GM23248 (cell line): ENCODE data around the gene MYO9A. TPM values are rescaled to one million over a fixed set of nuclear protein-coding genes. Genes with fewer than 3 reads are reported as not detected.
"Not testable (repeated sequence)": the region's sequence is repeated elsewhere in the genome, so short reads cannot be mapped to it uniquely, and the experiment has no call there.

Experiments
- DNase-seq: peaks from one replicate; pipeline ENCODE4 v3.0.0-alpha.2; 2015
- H2AFZ ChIP-seq: fragments of 200-600 bp; sonication (generic); 2 replicates; pipeline ENCODE4 v1.6.1; 2016; ENCODE audit warnings: antibody characterized with exemption
- H3F3A ChIP-seq: fragments of 200-600 bp; sonication (generic); 2 replicates; pipeline ENCODE4 v1.6.1; 2016; ENCODE audit warnings: mild to moderate bottlenecking, antibody characterized with exemption, mixed run types; ENCODE audit not compliant: insufficient read depth
- H3K27ac ChIP-seq: fragments of 200-600 bp; sonication (generic); 2 replicates; pipeline ENCODE4 v1.5.1; 2016; ENCODE audit warnings: mild to moderate bottlenecking
- H3K27me3 ChIP-seq: fragments of 200-600 bp; sonication (generic); replicated peaks from 2 replicates; pipeline ENCODE4 v1.6.1; 2016; ENCODE audit warnings: mild to moderate bottlenecking; ENCODE audit not compliant: insufficient read depth
- H3K36me3 ChIP-seq: fragments of 200-600 bp; sonication (generic); 2 replicates; pipeline ENCODE4 v1.6.1; 2016; ENCODE audit warnings: low read depth, mild to moderate bottlenecking
- H3K4me1 ChIP-seq: fragments of 200-600 bp; sonication (generic); 2 replicates; pipeline ENCODE4 v1.6.1; 2016; ENCODE audit warnings: mild to moderate bottlenecking; ENCODE audit not compliant: insufficient read depth
- H3K4me2 ChIP-seq: fragments of 200-600 bp; sonication (generic); one replicate; pipeline ENCODE4 v1.6.1; 2016; ENCODE audit warnings: mild to moderate bottlenecking; ENCODE audit not compliant: unreplicated experiment
- H3K4me3 ChIP-seq: fragments of 200-600 bp; sonication (generic); 2 replicates; pipeline ENCODE4 v1.5.1; 2016; ENCODE audit warnings: mild to moderate bottlenecking
- H3K79me2 ChIP-seq: fragments of 200-600 bp; sonication (generic); 2 replicates; pipeline ENCODE4 v1.6.1; 2016; ENCODE audit warnings: mild to moderate bottlenecking; ENCODE audit not compliant: insufficient read depth
- H3K9ac ChIP-seq: fragments of 200-600 bp; sonication (generic); 2 replicates; pipeline ENCODE4 v1.6.1; 2016; ENCODE audit warnings: mild to moderate bottlenecking
- H3K9me2 ChIP-seq: fragments of 200-600 bp; sonication (generic); 2 replicates; pipeline ENCODE4 v1.6.1; 2016; ENCODE audit warnings: mixed run types, mild to moderate bottlenecking, moderate library complexity; ENCODE audit not compliant: insufficient read depth
- H3K9me3 ChIP-seq: fragments of 200-600 bp; sonication (generic); one replicate; pipeline ENCODE4 v1.6.1; 2017; ENCODE audit warnings: low read depth
- H4K20me1 ChIP-seq: fragments of 200-600 bp; sonication (generic); 2 replicates; pipeline ENCODE4 v1.6.0; 2016; ENCODE audit not compliant: insufficient read depth
- EZH2 ChIP-seq: fragments of 200-600 bp; sonication (generic); IDR thresholded peaks from 2 replicates; pipeline ENCODE4 v1.6.1; 2018; ENCODE audit warnings: antibody characterized with exemption, mild to moderate bottlenecking; ENCODE audit not compliant: insufficient read depth, poor library complexity, severe bottlenecking
- EZH2phosphoT487 ChIP-seq: fragments of 200-600 bp; sonication (generic); IDR thresholded peaks from 2 replicates; pipeline ENCODE4 v1.6.1; 2018; ENCODE audit warnings: antibody characterized with exemption, moderate library complexity, mild to moderate bottlenecking, low read depth; ENCODE audit not compliant: insufficient read depth
- WGBS, 2 experiments: methylation state at CpG; one replicate each; pipeline ENCODE4 v1.1.6; 2015 to 2017; ENCODE audit warnings: low lambda C conversion rate in 2 of 2, low coverage in 1 of 2; ENCODE audit errors: missing lambda C conversion rate in 2 of 2; 5-methylcytosine and 5-hydroxymethylcytosine counted together
- in situ Hi-C: fragments of 300-500 bp; cut with MboI; formaldehyde crosslinking; loops from 2 replicates; pipeline ENCODE4 v1.15.0; 2020
- polyA plus RNA-seq: library from polyadenylated mRNA; unstranded; fragments of >200 nt; fragmentation: Nextera tagmentation; extraction: Ambion mirVana; gene quantifications from 2 replicates; pipeline ENCODE4 v1.2.1, GENCODE V29; 2016
- total RNA-seq: library from RNA; depleted of rRNA; stranded (reverse); fragments of >200 nt; shearing (Covaris generic); gene quantifications from 2 replicates; pipeline ENCODE4 v1.2.3, GENCODE V29; 2014

Gene MYO9A
- total and polyA plus RNA-seq, 2 experiments from 2014 or later, result 10.6 to 20.4 TPM

DNA sequence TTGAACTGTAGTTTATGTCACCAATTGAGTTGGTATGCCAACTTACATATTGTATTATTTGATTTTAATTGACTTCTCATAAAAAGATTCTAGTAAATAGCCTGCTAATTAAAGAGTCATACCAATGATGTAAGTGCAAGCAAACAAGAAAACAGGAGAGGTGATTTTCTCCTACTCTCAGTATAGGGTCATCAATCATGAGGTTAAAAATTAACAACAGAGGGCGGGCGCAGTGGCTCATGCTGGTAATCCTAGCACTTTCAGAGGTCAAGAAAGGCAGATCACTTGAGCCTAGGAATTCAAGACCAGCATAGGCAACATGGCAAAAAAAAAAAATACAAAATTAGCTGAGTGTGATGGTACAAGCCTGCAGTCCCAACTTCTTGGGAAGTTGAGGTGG lies 108.7 kb downstream of the MYO9A start:
- H3K4me2 ChIP-seq, result no peak overlapping the region
- H2AFZ ChIP-seq, result no peak overlapping the region
- no peaks in the 10 kb centered on the region for H3K79me2 ChIP-seq
- H3K36me3 ChIP-seq, result peaks cover 23% of the 10 kb centered on the region
- WGBS, 2 experiments, result 96 to 98% methylated on average over 2 of the region's 2 CpGs
- TF ChIP-seq EZH2phosphoT487 (no peak), EZH2 (no peak)
- H4K20me1 ChIP-seq, result no peaks in the 10 kb centered on the region
- in situ Hi-C loops, result no loop called here
- H3F3A ChIP-seq, result no peaks in the 10 kb centered on the region; the same call in 1 of the 2 replicates
- H3K4me1 ChIP-seq, result no peaks in the 10 kb centered on the region
- no peak overlapping the region for H3K9ac ChIP-seq
- H3K27ac ChIP-seq, result no peak overlapping the region
- H3K9me2 ChIP-seq, result no peaks in the 10 kb centered on the region
- no peaks in the 10 kb centered on the region for H3K27me3 ChIP-seq
- H3K4me3 ChIP-seq, result no peak overlapping the region
- H3K9me3 ChIP-seq, result no peaks in the 10 kb centered on the region
- DNase-seq, result no peak

DNA sequence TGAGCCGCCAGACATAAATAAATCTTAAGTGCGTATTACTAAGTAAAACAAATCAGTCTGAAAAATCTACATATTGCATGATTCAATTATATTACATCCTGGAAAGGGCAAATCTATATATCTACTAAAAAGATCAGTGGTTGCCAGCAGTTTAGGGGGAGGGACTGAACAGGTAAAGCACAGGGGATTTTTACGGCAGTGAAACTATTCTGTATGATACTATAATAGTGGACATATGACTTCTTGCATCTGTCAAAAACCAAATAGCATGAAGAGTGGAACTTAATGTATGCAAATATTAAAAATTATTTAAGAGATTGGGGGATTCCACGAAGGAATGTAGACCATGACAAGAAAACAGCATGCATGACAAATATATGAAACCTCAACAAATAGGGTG lies 111.6 kb downstream of the MYO9A start:
- Histone ChIP-seq H3K9me2 (no peaks in the 10 kb centered on the region), H2AFZ (no peak overlapping the region), H3K27me3 (no peaks in the 10 kb centered on the region), H3K9ac (no peak overlapping the region), H4K20me1 (no peaks in the 10 kb centered on the region), H3K4me2 (no peak overlapping the region), H3K79me2 (no peaks in the 10 kb centered on the region), H3K36me3 (peaks cover 23% of the 10 kb centered on the region), H3K27ac (no peak overlapping the region), H3K4me1 (no peaks in the 10 kb centered on the region), H3K9me3 (no peaks in the 10 kb centered on the region), H3K4me3 (no peak overlapping the region), H3F3A (no peaks in the 10 kb centered on the region; the same call in 1 of the 2 replicates)
- DNase-seq, result no peak
- TF ChIP-seq EZH2, result no peak
- no peak for TF ChIP-seq EZH2phosphoT487
- in situ Hi-C loops, result no loop called here
- 84 to 90% methylated on average over 4 of the region's 4 CpGs for WGBS, 2 experiments

DNA sequence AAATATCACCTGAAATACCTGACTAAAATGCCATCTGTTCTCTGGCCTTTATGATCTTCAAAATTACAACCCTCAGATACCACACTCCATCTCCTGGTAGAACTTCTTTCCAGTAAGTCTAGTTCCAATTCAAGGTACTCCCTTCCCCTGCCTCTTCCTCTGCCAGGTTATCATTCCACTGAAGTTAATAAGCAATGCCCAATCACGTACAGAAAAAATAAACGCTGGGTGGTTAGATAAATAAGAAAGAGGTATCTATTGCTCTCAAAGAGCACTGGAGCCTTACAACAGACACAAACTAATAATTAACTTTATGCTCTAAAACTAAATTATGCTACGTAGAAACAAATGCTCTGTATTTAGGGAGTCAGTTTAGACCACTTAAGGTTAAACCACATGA lies 112.5 kb downstream of the MYO9A start:
- Histone ChIP-seq H3K9ac (no peak overlapping the region), H3K27me3 (no peaks in the 10 kb centered on the region), H3K4me1 (no peaks in the 10 kb centered on the region), H2AFZ (no peak overlapping the region), H4K20me1 (no peaks in the 10 kb centered on the region), H3K4me3 (no peak overlapping the region), H3K4me2 (no peak overlapping the region), H3K9me2 (no peaks in the 10 kb centered on the region), H3K36me3 (peaks cover 23% of the 10 kb centered on the region), H3K9me3 (no peaks in the 10 kb centered on the region), H3K79me2 (no peaks in the 10 kb centered on the region), H3F3A (no peaks in the 10 kb centered on the region; the same call in 1 of the 2 replicates), H3K27ac (no peak overlapping the region)
- no peak for DNase-seq
- WGBS, 2 experiments, result 93 to 95% methylated on average over 3 of the region's 3 CpGs
- in situ Hi-C loops, result no loop called here
- TF ChIP-seq EZH2, result no peak
- no peak for TF ChIP-seq EZH2phosphoT487

DNA sequence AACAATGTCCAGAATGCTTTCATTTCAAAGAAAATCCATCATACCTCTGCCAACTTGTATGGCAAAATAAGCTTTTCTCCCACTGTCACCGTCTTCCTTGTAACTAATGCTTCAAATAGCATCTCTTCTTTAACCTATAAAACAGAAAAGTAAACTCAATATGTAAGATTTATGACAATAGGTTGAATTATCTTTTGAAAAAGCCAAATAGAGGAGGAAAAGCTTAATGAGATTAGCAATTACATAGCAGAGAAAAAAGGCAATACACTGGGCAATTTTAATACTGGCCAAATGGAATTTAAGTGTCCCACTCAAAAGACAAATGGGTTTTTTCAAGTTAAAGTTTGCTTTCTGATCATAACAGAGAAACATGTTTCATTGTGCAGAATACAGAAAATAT lies 118.1 kb downstream of the MYO9A start:
- no peaks in the 10 kb centered on the region for H3K9me3 ChIP-seq
- H3K79me2 ChIP-seq, result no peaks in the 10 kb centered on the region
- H3K4me1 ChIP-seq, result no peaks in the 10 kb centered on the region
- no peak overlapping the region for H3K4me3 ChIP-seq
- 55 to 71% methylated on average over 1 of the region's 1 CpG for WGBS, 2 experiments
- no peak for DNase-seq
- H3F3A ChIP-seq, result no peaks in the 10 kb centered on the region
- no peak overlapping the region for H3K4me2 ChIP-seq
- H4K20me1 ChIP-seq, result no peaks in the 10 kb centered on the region
- no peak overlapping the region for H3K27ac ChIP-seq
- no peak overlapping the region for H2AFZ ChIP-seq
- H3K27me3 ChIP-seq, result no peaks in the 10 kb centered on the region
- H3K9me2 ChIP-seq, result no peaks in the 10 kb centered on the region
- TF ChIP-seq EZH2phosphoT487 (no peak), EZH2 (no peak)
- in situ Hi-C loops, result no loop called here
- no peak overlapping the region for H3K9ac ChIP-seq
- H3K36me3 ChIP-seq, result peaks cover 9% of the 10 kb centered on the region

DNA sequence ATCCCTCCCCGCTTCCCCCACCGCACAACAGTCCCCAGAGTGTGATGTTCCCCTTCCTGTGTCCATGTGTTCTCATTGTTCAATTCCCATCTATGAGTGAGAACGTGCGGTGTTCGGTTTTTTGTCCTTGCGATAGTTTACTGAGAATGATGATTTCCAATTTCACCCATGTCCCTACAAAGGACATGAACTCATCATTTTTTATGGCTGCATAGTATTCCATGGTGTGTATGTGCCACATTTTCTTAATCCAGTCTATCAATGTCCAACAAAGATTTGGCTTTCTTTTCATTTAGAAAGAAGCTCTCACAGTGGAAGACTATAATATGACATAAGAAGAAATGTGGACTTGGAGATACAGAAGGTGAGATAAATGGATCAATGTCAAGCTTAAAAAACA lies 119.2 kb downstream of the MYO9A start:
- H3K27me3 ChIP-seq, H3F3A ChIP-seq, H3K4me1 ChIP-seq, H3K9ac ChIP-seq, H3K79me2 ChIP-seq, in situ Hi-C loops, H3K27ac ChIP-seq, H2AFZ ChIP-seq, H3K4me3 ChIP-seq, H3K4me2 ChIP-seq, H3K9me3 ChIP-seq, H3K9me2 ChIP-seq, H3K36me3 ChIP-seq, H4K20me1 ChIP-seq, DNase-seq: not testable (repeated sequence)
- WGBS, 2 experiments, result 95% methylated on average over 5 of the region's 6 CpGs; no CpG with 5 or more reads in 1 of the 2 experiments
